ENCODE measurements around the gene ADAMTS7.
"Not testable (repeated sequence)": the region's sequence is repeated elsewhere in the genome, so short reads cannot be mapped to it uniquely, and the experiment has no call there.

The ADAMTS7 gene

DNA sequence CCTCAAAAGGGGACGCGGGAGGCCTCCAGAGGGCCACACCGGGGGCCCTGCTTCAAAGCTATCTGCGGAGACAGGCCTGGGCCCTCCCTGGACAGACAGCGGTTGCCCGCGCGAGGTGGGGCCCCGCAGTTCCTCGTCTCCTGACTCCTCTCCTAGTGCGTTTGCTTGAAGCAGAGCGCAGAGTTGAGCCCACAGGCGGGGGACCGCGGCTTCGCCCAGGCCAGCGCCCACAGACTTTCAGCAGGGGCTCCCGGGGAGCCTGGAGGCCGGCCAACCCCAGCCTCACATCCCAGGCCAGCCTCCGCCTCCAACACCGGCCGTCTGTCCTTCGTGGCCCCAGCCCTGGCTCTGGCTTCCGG, 540 bp upstream of the ADAMTS7 start:
- Histone ChIP-seq H3K36me3 (ENCODE audit: insufficient read depth, low read depth, low read length) (no peaks in the 10 kb centered on the region), H3K9ac (ENCODE audit: low read depth, low read length) (peak overlapping the region; percentile 41; the same call in 1 of the 2 replicates), H3K4me3 (ENCODE audit: low read length) (peak overlapping the region; percentile 51; the same call in 1 of the 2 replicates), H3K9me3 (ENCODE audit: insufficient read depth, low read depth, low read length) (no peaks in the 10 kb centered on the region), H3K27me3 (ENCODE audit: insufficient read depth, low read length) (peaks cover 17% of the 10 kb centered on the region), H3K27ac (ENCODE audit: low read length) (no peak overlapping the region), H3K4me1 (ENCODE audit: insufficient read depth, low read length) (0 out of 2 replicates have a peak, but pooled peaks cover 4% of the 10 kb centered on the region)

DNA sequence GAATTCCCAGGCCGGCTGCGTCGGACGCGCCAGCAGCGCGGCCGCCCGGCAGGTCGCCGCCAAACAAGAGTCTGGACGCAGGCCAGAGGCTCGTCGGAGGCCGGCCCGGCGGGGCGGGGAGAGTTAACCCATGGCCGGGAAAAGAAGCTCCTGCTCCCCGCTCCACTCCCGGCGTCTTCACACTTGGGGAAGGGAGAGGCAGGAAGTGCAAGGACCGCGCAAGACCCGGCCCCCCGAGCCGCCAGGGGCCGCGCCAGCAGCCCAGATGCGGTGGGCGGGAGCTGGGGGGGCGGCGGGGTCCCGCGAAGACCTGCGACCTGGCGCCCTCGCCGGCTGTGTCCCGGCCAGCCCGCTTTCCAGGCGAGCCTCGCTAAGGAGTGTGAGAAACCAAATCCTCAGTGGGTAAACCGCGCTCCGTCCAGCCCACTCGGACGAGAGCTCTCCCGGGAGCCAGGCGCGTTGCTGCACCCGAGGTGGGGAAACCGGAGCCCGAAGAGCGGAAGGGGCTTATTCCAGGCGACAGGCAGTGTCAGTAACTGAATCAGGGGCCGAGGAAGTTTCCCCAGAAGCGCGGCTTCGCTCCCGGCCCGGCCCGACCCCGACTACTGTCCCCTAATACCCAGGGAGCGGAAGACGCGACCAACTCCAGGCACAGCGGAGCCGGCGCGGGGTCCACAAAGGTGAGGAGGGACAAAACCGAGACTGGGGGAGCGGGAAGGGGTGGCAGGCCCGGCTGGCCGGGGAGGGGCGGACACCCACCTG, 721 bp downstream of the ADAMTS7 start:
- Histone ChIP-seq H3K4me1 (ENCODE audit: insufficient read depth, low read length) (peaks cover 11% of the 10 kb centered on the region; the same call in 1 of the 2 replicates), H3K36me3 (ENCODE audit: insufficient read depth, low read depth, low read length) (no peaks in the 10 kb centered on the region), H3K27ac (ENCODE audit: low read length) (no peak overlapping the region)

DNA sequence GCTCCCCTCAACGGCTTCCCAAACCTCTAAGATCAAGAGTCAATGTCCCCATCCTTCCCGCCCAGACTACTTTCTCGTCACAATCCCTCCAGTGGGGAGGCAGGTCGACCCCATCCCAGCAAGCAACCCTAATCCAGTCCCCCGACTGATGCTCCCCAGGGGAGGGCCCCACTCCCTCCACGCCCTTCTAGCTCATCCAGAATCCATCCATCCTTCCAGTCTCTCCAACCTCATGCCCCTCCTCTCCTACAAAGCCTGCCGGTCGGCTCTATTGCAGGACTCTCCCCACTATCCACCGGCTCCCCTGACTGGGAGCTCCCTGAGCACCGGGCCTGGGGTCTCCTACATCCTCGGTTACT, 1.3 kb downstream of the ADAMTS7 start:
- Histone ChIP-seq H3K4me1 (ENCODE audit: insufficient read depth, low read length) (peaks cover 13% of the 10 kb centered on the region), H3K36me3 (ENCODE audit: insufficient read depth, low read depth, low read length) (no peaks in the 10 kb centered on the region), H3K9ac (ENCODE audit: low read depth, low read length) (peak overlapping the region; percentile 82; the same call in 1 of the 2 replicates), H3K27me3 (ENCODE audit: insufficient read depth, low read length) (peaks cover 17% of the 10 kb centered on the region), H3K4me3 (ENCODE audit: low read length) (peak overlapping the region; percentile 91), H3K27ac (ENCODE audit: low read length) (no peak overlapping the region), H3K9me3 (ENCODE audit: insufficient read depth, low read depth, low read length) (no peaks in the 10 kb centered on the region)

More for the DNA sequence above, 721 bp downstream of the ADAMTS7 start:
- no peaks in the 10 kb centered on the region for H3K9me3 ChIP-seq (ENCODE audit: insufficient read depth, low read depth, low read length)
- peak overlapping the region; percentile 82 for H3K9ac ChIP-seq (ENCODE audit: low read depth, low read length)
- peak overlapping the region; percentile 91 for H3K4me3 ChIP-seq (ENCODE audit: low read length)
- peaks cover 17% of the 10 kb centered on the region for H3K27me3 ChIP-seq (ENCODE audit: insufficient read depth, low read length)

DNA sequence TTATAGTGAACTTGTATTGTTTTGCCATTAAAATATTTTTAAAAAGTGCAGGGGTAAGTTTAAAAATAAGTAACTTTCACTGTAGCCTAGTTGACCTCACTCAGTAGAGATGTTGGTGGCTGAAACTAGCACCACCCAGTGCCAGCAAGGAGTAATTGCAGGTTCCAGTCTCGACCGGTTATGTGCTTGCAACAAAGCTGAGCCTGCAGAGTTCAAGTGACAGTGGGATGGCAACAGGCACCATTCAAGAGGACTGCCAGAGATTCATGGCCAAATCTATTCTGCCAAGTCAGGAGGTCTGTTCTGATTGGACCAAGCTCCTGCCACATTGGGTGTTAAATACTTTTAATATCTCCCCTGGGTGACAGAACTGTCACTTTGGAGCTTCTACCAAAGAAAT, 2.7 kb downstream of the ADAMTS7 start:
- Histone ChIP-seq H3K9me3 (ENCODE audit: insufficient read depth, low read depth, low read length) (no peaks in the 10 kb centered on the region), H3K27ac (ENCODE audit: low read length) (no peak overlapping the region), H3K9ac (ENCODE audit: low read depth, low read length) (no peak overlapping the region), H3K27me3 (ENCODE audit: insufficient read depth, low read length) (peaks cover 17% of the 10 kb centered on the region), H3K4me1 (ENCODE audit: insufficient read depth, low read length) (peaks cover 26% of the 10 kb centered on the region), H3K36me3 (ENCODE audit: insufficient read depth, low read depth, low read length) (no peaks in the 10 kb centered on the region), H3K4me3 (ENCODE audit: low read length) (no peak overlapping the region)

DNA sequence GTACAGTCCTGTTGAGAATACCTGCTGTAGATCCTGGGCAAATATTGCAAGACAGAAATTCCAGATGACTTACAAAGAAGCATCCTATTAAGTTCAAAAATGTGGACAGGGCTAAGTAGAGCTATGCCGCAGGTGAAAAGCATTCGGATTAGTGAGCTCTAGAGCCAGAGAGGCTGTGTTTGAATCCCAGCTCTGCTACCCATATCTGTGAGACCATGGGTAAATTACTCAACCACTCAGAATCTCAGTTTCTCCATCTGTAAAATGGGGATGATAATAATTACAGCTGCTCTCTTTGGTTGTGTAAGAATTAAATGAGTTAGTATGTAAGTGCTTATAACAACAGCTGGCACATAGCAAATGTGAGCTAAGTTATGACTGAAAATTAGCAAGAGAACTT, 3.9 kb downstream of the ADAMTS7 start:
- Histone ChIP-seq H3K36me3 (ENCODE audit: insufficient read depth, low read depth, low read length) (no peaks in the 10 kb centered on the region), H3K9ac (ENCODE audit: low read depth, low read length) (no peak overlapping the region), H3K4me3 (ENCODE audit: low read length) (no peak overlapping the region), H3K4me1 (ENCODE audit: insufficient read depth, low read length) (peaks cover 26% of the 10 kb centered on the region), H3K27me3 (ENCODE audit: insufficient read depth, low read length) (peaks cover 17% of the 10 kb centered on the region), H3K27ac (ENCODE audit: low read length) (no peak overlapping the region), H3K9me3 (ENCODE audit: insufficient read depth, low read depth, low read length) (no peaks in the 10 kb centered on the region)

DNA sequence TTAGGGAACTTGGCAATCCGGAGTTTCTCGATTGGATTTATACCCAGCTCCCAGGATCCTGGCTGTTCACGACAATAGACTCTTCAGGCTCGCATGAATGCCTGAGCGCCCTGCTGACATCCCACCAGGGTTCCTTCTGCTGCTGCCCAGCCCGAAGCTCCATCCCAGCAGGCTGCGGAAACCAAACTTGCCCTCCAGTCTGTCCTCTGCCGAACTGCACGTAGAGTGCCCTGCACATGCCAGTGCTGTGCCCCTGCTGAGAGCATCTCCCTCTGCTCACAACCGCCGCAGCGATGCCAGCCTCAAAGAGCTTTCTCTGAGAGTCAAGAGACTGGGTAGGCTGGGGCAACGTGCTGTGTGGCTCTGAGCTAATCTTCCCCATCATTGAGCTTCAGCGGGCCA, 6.9 kb downstream of the ADAMTS7 start:
- Histone ChIP-seq H3K27me3 (ENCODE audit: insufficient read depth, low read length) (peaks cover 9% of the 10 kb centered on the region), H3K36me3 (ENCODE audit: insufficient read depth, low read depth, low read length) (no peaks in the 10 kb centered on the region), H3K9ac (ENCODE audit: low read depth, low read length) (peak overlapping the region; percentile 37; the same call in 1 of the 2 replicates), H3K9me3 (ENCODE audit: insufficient read depth, low read depth, low read length) (no peaks in the 10 kb centered on the region), H3K4me3 (ENCODE audit: low read length) (peak overlapping the region; percentile 51; the same call in 1 of the 2 replicates), H3K27ac (ENCODE audit: low read length) (no peak overlapping the region), H3K4me1 (ENCODE audit: insufficient read depth, low read length) (peaks cover 23% of the 10 kb centered on the region)

DNA sequence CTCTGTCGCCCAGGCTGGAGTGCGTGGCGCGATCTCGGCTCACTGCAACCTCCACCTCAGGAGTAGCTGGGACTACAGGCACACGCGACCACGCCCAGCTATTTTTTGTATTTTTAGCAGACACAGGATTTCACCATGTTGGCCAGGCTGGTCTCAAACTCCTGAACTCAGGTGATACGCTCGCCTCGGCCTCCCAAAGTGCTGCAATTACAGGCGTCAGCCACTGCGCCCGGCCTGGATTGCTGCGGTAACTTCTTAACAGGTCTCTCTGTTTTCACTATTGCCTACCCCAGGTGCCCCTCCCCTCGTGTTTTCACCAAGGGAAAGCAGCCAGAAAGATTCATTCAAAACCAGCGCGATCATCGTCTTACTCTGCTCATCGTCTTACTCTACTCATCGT, 10.5 kb downstream of the ADAMTS7 start:
- Histone ChIP-seq H3K9ac (ENCODE audit: low read depth, low read length) (no peak overlapping the region), H3K9me3 (ENCODE audit: insufficient read depth, low read depth, low read length) (no peaks in the 10 kb centered on the region), H3K4me3 (ENCODE audit: low read length) (no peak overlapping the region), H3K27me3 (ENCODE audit: insufficient read depth, low read length) (no peaks in the 10 kb centered on the region), H3K36me3 (ENCODE audit: insufficient read depth, low read depth, low read length) (peaks cover 17% of the 10 kb centered on the region; the same call in 1 of the 2 replicates), H3K27ac (ENCODE audit: low read length) (no peak overlapping the region), H3K4me1 (ENCODE audit: insufficient read depth, low read length) (peaks cover 16% of the 10 kb centered on the region)

DNA sequence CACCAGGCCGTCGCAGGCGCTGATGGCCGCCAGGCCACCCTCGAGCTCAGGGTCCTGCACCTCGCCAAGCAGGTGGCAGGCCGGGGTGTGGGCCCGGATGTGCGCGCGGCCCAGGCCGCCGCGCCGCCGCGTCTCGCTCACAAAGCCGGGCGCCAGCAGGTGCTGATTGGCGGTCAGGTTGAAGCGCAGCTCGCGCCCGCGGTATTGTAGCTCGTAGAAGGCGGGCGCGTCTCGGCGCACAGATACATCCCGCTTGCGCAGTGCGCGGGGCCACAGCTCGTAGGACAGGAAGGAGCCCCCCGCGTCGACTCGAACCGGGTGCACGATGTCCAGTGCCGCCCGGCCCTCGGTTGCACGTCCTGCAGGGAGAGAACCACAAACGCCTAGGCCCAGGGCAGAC, 11.1 kb downstream of the ADAMTS7 start:
- no peak overlapping the region for H3K27ac ChIP-seq (ENCODE audit: low read length)
- no peak overlapping the region for H3K9ac ChIP-seq (ENCODE audit: low read depth, low read length)
- peaks cover 22% of the 10 kb centered on the region for H3K36me3 ChIP-seq (ENCODE audit: insufficient read depth, low read depth, low read length)
- no peaks in the 10 kb centered on the region for H3K27me3 ChIP-seq (ENCODE audit: insufficient read depth, low read length)
- H3K4me3 ChIP-seq (ENCODE audit: low read length), result no peak overlapping the region
- no peaks in the 10 kb centered on the region for H3K9me3 ChIP-seq (ENCODE audit: insufficient read depth, low read depth, low read length)
- H3K4me1 ChIP-seq (ENCODE audit: insufficient read depth, low read length), result peaks cover 16% of the 10 kb centered on the region

DNA sequence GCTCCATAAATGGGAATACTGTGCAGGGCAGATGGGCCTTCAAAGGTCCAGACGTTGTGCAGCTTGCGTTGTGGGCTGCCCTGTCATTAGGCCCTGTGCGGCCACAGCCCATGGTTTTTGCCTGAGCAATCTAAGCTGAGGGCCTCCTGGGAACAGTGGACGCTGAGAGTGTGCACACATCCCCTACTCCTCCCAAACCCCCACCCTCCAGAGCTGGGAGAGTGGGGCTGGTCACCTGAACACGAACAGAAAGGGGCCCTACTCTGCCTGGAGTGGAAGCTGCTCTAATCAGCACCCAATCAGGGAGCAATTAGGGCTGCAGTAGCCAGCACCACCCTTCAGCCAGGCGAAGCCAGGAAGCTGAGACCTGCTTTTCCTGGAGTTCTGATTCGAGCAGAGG, 12.2 kb downstream of the ADAMTS7 start:
- not testable (repeated sequence) for H3K4me3 ChIP-seq (ENCODE audit: low read length); H3K4me1 ChIP-seq (ENCODE audit: insufficient read depth, low read length); H3K27ac ChIP-seq (ENCODE audit: low read length); H3K27me3 ChIP-seq (ENCODE audit: insufficient read depth, low read length); H3K9ac ChIP-seq (ENCODE audit: low read depth, low read length); H3K9me3 ChIP-seq (ENCODE audit: insufficient read depth, low read depth, low read length)
- H3K36me3 ChIP-seq (ENCODE audit: insufficient read depth, low read depth, low read length), result peaks cover 25% of the 10 kb centered on the region

DNA sequence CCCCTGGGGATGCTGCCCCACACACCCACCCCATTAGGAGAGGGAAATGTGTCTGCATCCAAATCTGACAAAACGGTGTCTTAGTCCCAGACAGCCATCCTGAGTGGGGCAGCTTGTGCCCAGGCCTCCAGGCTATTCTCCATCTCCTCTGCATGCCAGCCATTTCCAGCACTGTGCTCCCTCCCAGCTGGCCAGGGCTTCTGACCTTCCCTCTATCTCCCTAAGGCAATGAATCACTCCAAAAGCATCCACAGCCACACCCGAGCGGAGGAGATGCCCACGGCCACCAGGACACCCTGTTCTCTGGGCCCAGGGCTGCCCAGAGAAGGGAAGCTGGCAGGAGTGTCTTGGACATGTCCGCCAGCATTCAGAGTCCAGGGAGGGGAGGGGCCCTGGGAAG, 12.9 kb downstream of the ADAMTS7 start:
- not testable (repeated sequence) for H3K9ac ChIP-seq (ENCODE audit: low read depth, low read length); H3K27ac ChIP-seq (ENCODE audit: low read length); H3K4me3 ChIP-seq (ENCODE audit: low read length); H3K9me3 ChIP-seq (ENCODE audit: insufficient read depth, low read depth, low read length); H3K27me3 ChIP-seq (ENCODE audit: insufficient read depth, low read length); H3K4me1 ChIP-seq (ENCODE audit: insufficient read depth, low read length)
- peaks cover 25% of the 10 kb centered on the region for H3K36me3 ChIP-seq (ENCODE audit: insufficient read depth, low read depth, low read length)

DNA sequence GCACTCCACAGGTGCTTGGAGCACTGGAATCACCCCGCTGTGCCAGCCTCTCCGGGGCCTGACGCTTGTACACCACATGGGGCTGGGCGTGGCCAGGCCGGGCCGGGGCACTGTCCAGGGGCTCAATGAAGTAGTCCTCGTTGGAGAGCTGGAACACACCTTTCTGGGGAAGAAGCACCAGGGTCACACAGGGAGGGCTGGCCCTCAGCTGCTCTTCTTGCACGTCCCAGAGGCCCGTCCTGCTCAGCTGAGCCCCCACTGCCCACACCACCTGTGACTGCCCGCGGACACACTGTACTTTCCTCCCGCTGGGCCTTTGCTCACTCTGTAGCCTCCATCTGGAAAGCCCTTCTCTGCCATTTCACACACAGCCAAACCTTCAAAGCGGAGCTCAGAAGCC, 13.3 kb downstream of the ADAMTS7 start:
- H3K36me3 ChIP-seq (ENCODE audit: insufficient read depth, low read depth, low read length), result peaks cover 25% of the 10 kb centered on the region
- H3K9ac ChIP-seq (ENCODE audit: low read depth, low read length), result no peak overlapping the region
- H3K9me3 ChIP-seq (ENCODE audit: insufficient read depth, low read depth, low read length), result no peaks in the 10 kb centered on the region
- no peak overlapping the region for H3K4me3 ChIP-seq (ENCODE audit: low read length)
- H3K27ac ChIP-seq (ENCODE audit: low read length), result no peak overlapping the region
- no peaks in the 10 kb centered on the region for H3K27me3 ChIP-seq (ENCODE audit: insufficient read depth, low read length)
- H3K4me1 ChIP-seq (ENCODE audit: insufficient read depth, low read length), result no peaks in the 10 kb centered on the region

DNA sequence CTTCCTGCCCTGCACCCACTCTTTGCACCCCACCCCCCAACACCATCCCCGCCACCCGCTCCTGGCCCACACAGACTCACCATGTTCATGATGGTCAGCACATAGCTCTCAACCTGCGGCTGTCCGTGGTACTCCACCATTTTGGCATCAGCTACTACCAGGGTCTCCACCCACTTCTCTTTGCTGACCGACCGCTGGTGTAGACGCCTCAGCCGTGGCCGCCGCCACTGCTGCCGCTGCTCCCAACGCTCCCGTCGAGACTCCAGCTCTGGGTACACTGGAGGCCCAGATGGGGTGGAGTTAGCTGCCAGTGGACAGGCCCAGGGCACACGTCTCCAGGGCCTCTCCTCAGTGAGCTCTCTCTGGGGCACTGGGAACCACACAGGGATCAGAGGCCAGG, 14.8 kb downstream of the ADAMTS7 start:
- no peak overlapping the region for H3K27ac ChIP-seq (ENCODE audit: low read length)
- no peaks in the 10 kb centered on the region for H3K9me3 ChIP-seq (ENCODE audit: insufficient read depth, low read depth, low read length)
- H3K4me1 ChIP-seq (ENCODE audit: insufficient read depth, low read length), result no peaks in the 10 kb centered on the region
- H3K4me3 ChIP-seq (ENCODE audit: low read length), result no peak overlapping the region
- H3K36me3 ChIP-seq (ENCODE audit: insufficient read depth, low read depth, low read length), result peaks cover 25% of the 10 kb centered on the region
- no peaks in the 10 kb centered on the region for H3K27me3 ChIP-seq (ENCODE audit: insufficient read depth, low read length)
- H3K9ac ChIP-seq (ENCODE audit: low read depth, low read length), result no peak overlapping the region

All from iPS-20b (cell line).